SK-N-SH (cell line): ENCODE measurements around the gene AADACL4. TPM values are rescaled to one million over a fixed set of nuclear protein-coding genes. Genes with fewer than 3 reads are reported as not detected.
A peak's percentile ranks its signal among the peaks of the same experiment; 100 is the strongest.

Experiments used
- CTCF ChIA-PET: fragments of 300-600, 350-600 bp; formaldehyde crosslinking; extraction: SDS; loops from one replicate; lab custom pipeline; 2021; lab: Yijun Ruan, JAX
- POLR2A ChIA-PET: fragments of 350-600 bp; sonication (Branson Sonifier 250); formaldehyde crosslinking; extraction: SDS; loops from one replicate; lab custom pipeline; 2020; ENCODE audit warnings: antibody characterized with exemption, inconsistent platforms; lab: Yijun Ruan, JAX
- DNase-seq: peaks from one replicate; pipeline ENCODE4 v3.0.0; 2012
- H2AFZ ChIP-seq: fragments of 200-600 bp; sonication (generic); 2 replicates; pipeline ENCODE4 v1.8.1; 2016; ENCODE audit warnings: antibody characterized with exemption, mild to moderate bottlenecking, low read depth
- H3F3A ChIP-seq: fragments of 200-600 bp; sonication (generic); replicated peaks from 2 replicates; pipeline ENCODE3; 2016; ENCODE audit warnings: antibody characterized with exemption, mild to moderate bottlenecking; ENCODE audit not compliant: insufficient read depth
- H3K27ac ChIP-seq, 2 experiments: fragments of 200-500 bp in 1 of 2; fragments of 200-600 bp in 1 of 2; sonication (Bioruptor generic) in 1 of 2; sonication (generic), shearing (Covaris generic) in 1 of 2; 2 replicates each; pipeline versions ENCODE4 v1.5.1 to v1.6.1; 2014 to 2016; ENCODE audit warnings: low read depth in 2 of 2, inconsistent platforms in 1 of 2, low read length in 1 of 2, mild to moderate bottlenecking in 1 of 2, mixed read lengths in 1 of 2
- H3K27me3 ChIP-seq: fragments of 200-600 bp; sonication (generic), shearing (Covaris generic); 2 replicates; pipeline ENCODE4 v1.6.1; 2016; ENCODE audit warnings: mixed run types; ENCODE audit not compliant: insufficient read depth
- H3K36me3 ChIP-seq, 2 experiments: fragments of 200-500 bp in 1 of 2; fragments of 200-600 bp in 1 of 2; sonication (Bioruptor generic) in 1 of 2; sonication (generic) in 1 of 2; replicated peaks in 1 of 2; 2 replicates each; pipeline versions ENCODE3 to v1.5.1; 2014 to 2016; ENCODE audit warnings: low read length in 1 of 2, mild to moderate bottlenecking in 1 of 2; ENCODE audit not compliant: insufficient read depth in 2 of 2, control insufficient read depth in 1 of 2
- H3K4me1 ChIP-seq, 2 experiments: fragments of 200-500 bp in 1 of 2; fragments of 200-600 bp in 1 of 2; sonication (Bioruptor generic) in 1 of 2; sonication (generic), shearing (Covaris generic) in 1 of 2; 2 replicates each; pipeline versions ENCODE4 v1.5.1 to v1.6.1; 2014 to 2016; ENCODE audit warnings: low read depth in 1 of 2, low read length in 1 of 2, mixed run types in 1 of 2; ENCODE audit not compliant: insufficient read depth in 2 of 2, control insufficient read depth in 1 of 2
- H3K4me2 ChIP-seq: fragments of 200-600 bp; sonication (generic), shearing (Covaris generic); 2 replicates; pipeline ENCODE4 v1.6.1; 2017; ENCODE audit warnings: mixed run types
- H3K4me3 ChIP-seq, 2 experiments: fragments of 200-500 bp in 1 of 2; fragments of 200-600 bp in 1 of 2; sonication (Bioruptor generic) in 1 of 2; sonication (generic), shearing (Covaris generic) in 1 of 2; 2 replicates each; pipeline versions ENCODE4 v1.5.1 to v1.8.1; 2014 to 2016; ENCODE audit warnings: low read depth in 2 of 2, inconsistent platforms in 1 of 2, low read length in 1 of 2, mild to moderate bottlenecking in 1 of 2, mixed read lengths in 1 of 2, moderate library complexity in 1 of 2
- H3K79me2 ChIP-seq: fragments of 200-600 bp; sonication (generic); 2 replicates; pipeline ENCODE4 v1.8.1; 2017; ENCODE audit warnings: mild to moderate bottlenecking; ENCODE audit not compliant: insufficient read depth
- H3K9ac ChIP-seq: fragments of 200-600 bp; sonication (generic); 2 replicates; pipeline ENCODE4 v1.6.1; 2017; ENCODE audit warnings: mixed run types
- H3K9me2 ChIP-seq: fragments of 200-600 bp; sonication (generic); 2 replicates; pipeline ENCODE4 v1.6.1; 2017; ENCODE audit warnings: mixed run types
- H3K9me3 ChIP-seq: fragments of 200-600 bp; sonication (generic); 2 replicates; pipeline ENCODE4 v1.6.1; 2017; ENCODE audit warnings: mixed run types, mild to moderate bottlenecking, moderate library complexity
- H4K20me1 ChIP-seq: fragments of 200-600 bp; sonication (generic); 2 replicates; pipeline ENCODE4 v1.6.1; 2017; ENCODE audit warnings: mild to moderate bottlenecking, mixed run types; ENCODE audit not compliant: insufficient read depth
- GABPA ChIP-seq: IDR thresholded peaks from 2 replicates; pipeline ENCODE4 v1.4.0; 2012; ENCODE audit warnings: low read depth, mild to moderate bottlenecking
- JUND ChIP-seq: IDR thresholded peaks from 2 replicates; pipeline ENCODE4 v1.4.0; 2012
- NRF1 ChIP-seq: IDR thresholded peaks from 2 replicates; pipeline ENCODE4 v1.6.1; 2012; ENCODE audit warnings: low read depth, mild to moderate bottlenecking, low read length
- POLR2AphosphoS5 ChIP-seq: IDR thresholded peaks from 2 replicates; pipeline ENCODE4 v1.6.1; 2012; ENCODE audit warnings: low read depth, low read length
- RXRA ChIP-seq: IDR thresholded peaks from 2 replicates; pipeline ENCODE4 v1.4.0; 2012; ENCODE audit warnings: low read depth, mild to moderate bottlenecking, borderline replicate concordance
- SIN3A ChIP-seq: IDR thresholded peaks from 2 replicates; pipeline ENCODE4 v1.6.1; 2012; ENCODE audit warnings: low read depth, mild to moderate bottlenecking, low read length, moderate library complexity, borderline replicate concordance
- SMC3 ChIP-seq: IDR thresholded peaks from 2 replicates; pipeline ENCODE4 v1.6.1; 2012; ENCODE audit warnings: low read depth, low read length, improper control_type of control experiment
- TCF12 ChIP-seq: IDR thresholded peaks from 2 replicates; pipeline ENCODE4 v1.4.0; 2012
- USF2 ChIP-seq: fragments of 150-350 bp; IDR thresholded peaks from 2 replicates; pipeline ENCODE4 v1.6.1; 2017; ENCODE audit warnings: antibody characterized with exemption, low read length, low read depth, borderline replicate concordance
- whole genome bisulfite sequencing: methylation state at CpG from one replicate; pipeline ENCODE4 v1.1.6; 2017; ENCODE audit warnings: low lambda C conversion rate; 5-methylcytosine and 5-hydroxymethylcytosine counted together
- polyA plus RNA-seq, 3 experiments: library from polyadenylated mRNA; depleted of rRNA; stranded (reverse); fragments of >200 nt; gene quantifications; 2 replicates each; pipeline ENCODE4 v1.2.3, GENCODE V29; 2012
- TF ChIP-seq, protein P1 (sequence below): fragments of 150-350 bp; IDR thresholded peaks from 2 replicates; pipeline ENCODE4 v1.6.1; 2016; ENCODE audit warnings: mild to moderate bottlenecking, low read depth, low read length
- TF ChIP-seq, protein P2 (sequence below): IDR thresholded peaks from 2 replicates; pipeline ENCODE4; 2012

AADACL4 gene
- polyA plus RNA-seq, 1 of the 3 experiments (the other 2 are of a cell fraction) = 0.59 TPM

GRCh38 chr1:12594490-12594889 is 49.4 kb upstream of the AADACL4 start:
- Histone ChIP-seq H3K9ac (no peak overlapping the region), H3K27ac (peak overlapping the region in 1 of 2 experiments; percentile 88; a peak in 2 of 4 replicates)
- TF ChIP-seq TCF12 (no peak), SIN3A (no peak), RXRA (no peak), JUND (no peak), GABPA (no peak)
- TF ChIP-seq, protein P1, sequence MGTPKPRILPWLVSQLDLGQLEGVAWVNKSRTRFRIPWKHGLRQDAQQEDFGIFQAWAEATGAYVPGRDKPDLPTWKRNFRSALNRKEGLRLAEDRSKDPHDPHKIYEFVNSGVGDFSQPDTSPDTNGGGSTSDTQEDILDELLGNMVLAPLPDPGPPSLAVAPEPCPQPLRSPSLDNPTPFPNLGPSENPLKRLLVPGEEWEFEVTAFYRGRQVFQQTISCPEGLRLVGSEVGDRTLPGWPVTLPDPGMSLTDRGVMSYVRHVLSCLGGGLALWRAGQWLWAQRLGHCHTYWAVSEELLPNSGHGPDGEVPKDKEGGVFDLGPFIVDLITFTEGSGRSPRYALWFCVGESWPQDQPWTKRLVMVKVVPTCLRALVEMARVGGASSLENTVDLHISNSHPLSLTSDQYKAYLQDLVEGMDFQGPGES = no peak
- TF ChIP-seq, all 33 proteins: peak for 0
- H3K9me3 ChIP-seq = no peaks in the 10 kb centered on the region
- H3K4me3 ChIP-seq = peak overlapping the region in 1 of 2 experiments; percentile 36; a peak in 1 of 4 replicates
- no peak overlapping the region for H2AFZ ChIP-seq
- POLR2A ChIA-PET = interaction anchor here (0.8 kb wide), 1 partner anchor 255 kb away, joined by 3 read pairs; no protein-coding TSS in a partner anchor
- no peaks in the 10 kb centered on the region for H4K20me1 ChIP-seq
- CTCF ChIA-PET = interaction anchor here (0.8 to 3.0 kb wide), 5 partner anchors 24 to 255 kb away, joined by 3 to 10 read pairs (median 3); partner anchors contain the start of gene DHRS3
- WGBS = 94% methylated on average over 6 of the region's 6 CpGs
- DNase-seq = no peak
- peaks cover 3% of the 10 kb centered on the region for H3F3A ChIP-seq
- no peaks in the 10 kb centered on the region for H3K27me3 ChIP-seq
- no peaks in the 10 kb centered on the region for H3K79me2 ChIP-seq
- H3K36me3 ChIP-seq = no peaks in the 10 kb centered on the region
- H3K4me2 ChIP-seq = peak overlapping the region; percentile 90; the same call in 1 of the 2 replicates
- H3K4me1 ChIP-seq = peaks cover 10 to 48% of the 10 kb centered on the region in 2 experiments; a peak in 3 of 4 replicates
- H3K9me2 ChIP-seq = no peaks in the 10 kb centered on the region

DNA sequence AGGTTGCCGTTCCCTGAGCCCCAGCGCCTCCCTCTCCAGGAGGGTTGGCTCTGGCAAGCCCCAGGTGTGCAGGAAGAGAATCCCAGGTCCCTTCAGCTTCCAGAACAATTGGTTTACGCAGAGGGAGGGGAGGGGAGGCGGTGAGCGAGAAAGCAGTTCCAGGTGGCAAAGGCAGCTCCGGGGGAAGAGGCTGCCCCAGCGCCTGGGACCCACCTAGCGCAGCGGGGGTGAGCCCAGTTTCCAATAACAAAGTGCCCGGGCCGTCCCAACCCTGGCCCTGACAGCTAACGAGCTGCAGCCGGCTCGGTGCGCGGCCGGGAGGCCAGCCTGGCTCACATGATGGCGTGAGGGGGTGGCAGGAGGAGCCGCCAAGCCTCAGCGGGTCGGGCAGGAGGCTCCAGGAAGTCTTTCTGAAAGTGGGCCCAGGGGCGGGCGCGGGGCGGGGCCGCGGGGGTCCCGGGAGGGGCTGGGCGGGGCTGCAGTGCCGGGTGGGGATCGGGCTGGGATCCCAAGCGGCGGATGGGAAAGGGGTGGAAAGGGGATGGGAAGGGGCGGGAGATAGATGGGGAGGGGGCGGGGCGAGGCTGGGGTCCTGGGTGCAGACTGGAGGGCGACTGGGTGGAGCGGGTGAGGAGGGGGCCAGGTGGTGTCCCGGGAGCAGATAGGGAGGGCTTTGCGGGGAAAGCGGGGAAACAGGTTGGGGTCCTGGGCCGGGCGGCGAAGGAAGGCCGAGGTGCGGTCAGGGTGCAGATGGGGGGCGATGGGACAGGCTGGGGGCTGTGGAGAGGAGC is 48.7 kb upstream of the AADACL4 start:
- no peaks in the 10 kb centered on the region for H4K20me1 ChIP-seq
- H3K27ac ChIP-seq = peak overlapping the region; percentile 88; a peak in 3 of 4 replicates
- H3K36me3 ChIP-seq = no peaks in the 10 kb centered on the region
- H3K9me2 ChIP-seq = no peaks in the 10 kb centered on the region
- TF ChIP-seq NRF1 (no peak), SMC3 (no peak), POLR2AphosphoS5 (peak; percentile 27; the same call in 1 of the 2 replicates), USF2 (no peak)
- TF ChIP-seq, protein P2, sequence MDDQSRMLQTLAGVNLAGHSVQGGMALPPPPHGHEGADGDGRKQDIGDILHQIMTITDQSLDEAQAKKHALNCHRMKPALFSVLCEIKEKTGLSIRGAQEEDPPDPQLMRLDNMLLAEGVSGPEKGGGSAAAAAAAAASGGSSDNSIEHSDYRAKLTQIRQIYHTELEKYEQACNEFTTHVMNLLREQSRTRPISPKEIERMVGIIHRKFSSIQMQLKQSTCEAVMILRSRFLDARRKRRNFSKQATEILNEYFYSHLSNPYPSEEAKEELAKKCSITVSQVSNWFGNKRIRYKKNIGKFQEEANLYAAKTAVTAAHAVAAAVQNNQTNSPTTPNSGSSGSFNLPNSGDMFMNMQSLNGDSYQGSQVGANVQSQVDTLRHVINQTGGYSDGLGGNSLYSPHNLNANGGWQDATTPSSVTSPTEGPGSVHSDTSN = no peak
- peaks cover 10 to 49% of the 10 kb centered on the region in 2 experiments; a peak in 3 of 4 replicates for H3K4me1 ChIP-seq
- H3K27me3 ChIP-seq = no peaks in the 10 kb centered on the region
- no peaks in the 10 kb centered on the region for H3K9me3 ChIP-seq
- no peaks in the 10 kb centered on the region for H3K79me2 ChIP-seq
- H3F3A ChIP-seq = peaks cover 3% of the 10 kb centered on the region
- ChIA-PET CTCF (interaction anchor here (0.8 to 3.0 kb wide), 8 partner anchors 17 to 256 kb away, joined by 3 to 10 read pairs (median 3); partner anchors contain the start of gene DHRS3), POLR2A (interaction anchor here (0.8 to 1.4 kb wide), 8 partner anchors 22 to 255 kb away, joined by 3 to 5 read pairs (median 4); no protein-coding TSS in a partner anchor)
- H3K4me2 ChIP-seq = peak overlapping the region; percentile 90; the same call in 1 of the 2 replicates
- peak overlapping the region in 1 of 2 experiments; percentile 43; a peak in 2 of 4 replicates for H3K4me3 ChIP-seq
- H2AFZ ChIP-seq = peak overlapping the region; percentile 73; the same call in 1 of the 2 replicates
- peak overlapping the region; percentile 76; the same call in 1 of the 2 replicates for H3K9ac ChIP-seq
- WGBS = 17% methylated on average over 32 of the region's 47 CpGs
- DNase-seq = peak; percentile 90
